IMR-90 (cell line): ENCODE results near the gene MRAP.

Source experiments
- POLR2A ChIP-seq: IDR thresholded peaks from 2 replicates; pipeline ENCODE4 v1.6.1; 2012; ENCODE audit warnings: mild to moderate bottlenecking, low read depth, low read length
- RCOR1 ChIP-seq: IDR thresholded peaks from 2 replicates; pipeline ENCODE4 v1.6.1; 2012; ENCODE audit warnings: mild to moderate bottlenecking, low read length, improper control_type of control experiment; ENCODE audit not compliant: insufficient replicate concordance
- TF ChIP-seq, protein P1 (sequence below): conservative IDR thresholded peaks from 2 replicates; pipeline ENCODE4 v1.5.1; 2012; ENCODE audit warnings: mild to moderate bottlenecking, low read depth, low read length, improper control_type of control experiment

DNA sequence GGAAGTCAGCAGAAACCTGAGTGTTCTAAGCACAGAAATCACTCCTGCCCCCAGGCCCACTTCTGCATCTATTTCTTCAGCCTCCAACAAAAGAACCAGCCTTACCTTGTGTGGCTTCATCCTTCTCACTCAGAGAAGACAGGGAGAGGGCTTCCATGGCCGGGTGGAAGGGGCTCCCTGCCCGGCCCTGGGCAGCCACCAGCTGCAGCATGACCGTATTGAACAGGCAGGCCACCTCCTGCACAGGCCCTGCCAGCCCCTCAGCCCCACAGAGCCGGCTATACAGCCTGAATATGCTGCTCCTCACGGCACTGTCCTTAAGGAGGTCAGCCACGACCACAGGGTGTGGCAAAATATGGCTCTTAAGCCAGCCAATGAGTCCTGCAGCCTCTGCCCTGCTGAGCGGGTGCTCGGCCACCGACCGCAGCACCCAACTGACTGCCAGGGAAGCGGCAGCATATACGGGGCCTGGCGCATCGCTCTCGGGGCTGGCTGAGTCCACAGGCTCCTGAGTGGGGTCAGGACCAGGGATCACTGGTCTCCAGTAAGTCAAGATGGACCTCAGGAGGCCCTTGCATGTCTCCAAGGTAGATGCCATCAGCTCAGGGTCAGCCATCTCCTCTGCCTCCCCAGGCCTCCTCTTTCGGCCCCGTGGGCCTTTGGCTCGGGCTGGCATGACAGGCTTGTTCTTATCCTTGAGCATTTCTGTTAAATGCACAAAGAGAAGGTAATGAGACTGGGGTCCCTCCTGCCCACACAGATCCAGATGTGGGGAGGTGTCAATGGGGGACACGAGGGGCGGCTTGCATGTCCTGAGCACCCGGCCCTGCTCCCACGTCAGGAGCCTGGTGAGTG, 17.9 kb downstream of the MRAP start:
- TF ChIP-seq, protein P1, sequence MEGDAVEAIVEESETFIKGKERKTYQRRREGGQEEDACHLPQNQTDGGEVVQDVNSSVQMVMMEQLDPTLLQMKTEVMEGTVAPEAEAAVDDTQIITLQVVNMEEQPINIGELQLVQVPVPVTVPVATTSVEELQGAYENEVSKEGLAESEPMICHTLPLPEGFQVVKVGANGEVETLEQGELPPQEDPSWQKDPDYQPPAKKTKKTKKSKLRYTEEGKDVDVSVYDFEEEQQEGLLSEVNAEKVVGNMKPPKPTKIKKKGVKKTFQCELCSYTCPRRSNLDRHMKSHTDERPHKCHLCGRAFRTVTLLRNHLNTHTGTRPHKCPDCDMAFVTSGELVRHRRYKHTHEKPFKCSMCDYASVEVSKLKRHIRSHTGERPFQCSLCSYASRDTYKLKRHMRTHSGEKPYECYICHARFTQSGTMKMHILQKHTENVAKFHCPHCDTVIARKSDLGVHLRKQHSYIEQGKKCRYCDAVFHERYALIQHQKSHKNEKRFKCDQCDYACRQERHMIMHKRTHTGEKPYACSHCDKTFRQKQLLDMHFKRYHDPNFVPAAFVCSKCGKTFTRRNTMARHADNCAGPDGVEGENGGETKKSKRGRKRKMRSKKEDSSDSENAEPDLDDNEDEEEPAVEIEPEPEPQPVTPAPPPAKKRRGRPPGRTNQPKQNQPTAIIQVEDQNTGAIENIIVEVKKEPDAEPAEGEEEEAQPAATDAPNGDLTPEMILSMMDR, result no peak
- TF ChIP-seq POLR2A, result no peak
- no peak for TF ChIP-seq RCOR1
